CD14-positive monocyte (primary cell): ENCODE results near the gene CD302. TPM values are rescaled to one million over a fixed set of nuclear protein-coding genes. Genes with fewer than 3 reads are reported as not detected.
A peak's percentile ranks its signal among the peaks of the same experiment; 100 is the strongest.

Experiments
- DNase-seq, 3 donors: peaks; one replicate each; pipeline ENCODE4 v3.0.0-alpha.2; 2011 to 2022
- H2AFZ ChIP-seq: 2 replicates; pipeline ENCODE4 v1.6.0; 2012; ENCODE audit warnings: mild to moderate bottlenecking, low read depth, low read length, inconsistent platforms; ENCODE audit not compliant: insufficient read depth, poor library complexity, severe bottlenecking
- H3K27ac ChIP-seq, 2 donors: 1 replicate in 1 of 2; 2 replicates in 1 of 2; pipeline ENCODE4 v1.5.1; 2012 to 2013; ENCODE audit warnings: low read length in 2 of 2, control low read depth in 1 of 2, inconsistent platforms in 1 of 2, low read depth in 1 of 2, mild to moderate bottlenecking in 1 of 2
- H3K27me3 ChIP-seq, 2 donors: one replicate each; pipeline versions ENCODE4 v1.6.0 to v1.6.1; 2011 to 2013; ENCODE audit warnings: low read length in 2 of 2; ENCODE audit not compliant: control insufficient read depth in 2 of 2, insufficient read depth in 2 of 2
- H3K36me3 ChIP-seq, 2 donors: replicated peaks in 1 of 2; 1 replicate in 1 of 2; 2 replicates in 1 of 2; pipeline versions ENCODE4 v1.5.1 to v1.6.1; 2012 to 2013; ENCODE audit warnings: low read length in 2 of 2, control low read depth in 1 of 2, inconsistent platforms in 1 of 2, mild to moderate bottlenecking in 1 of 2; ENCODE audit not compliant: insufficient read depth in 2 of 2, control insufficient read depth in 1 of 2
- H3K4me1 ChIP-seq, 2 donors: 1 replicate in 1 of 2; 2 replicates in 1 of 2; pipeline versions ENCODE4 v1.5.1 to v1.6.1; 2012 to 2013; ENCODE audit warnings: low read length in 2 of 2, control low read depth in 1 of 2, inconsistent platforms in 1 of 2, mild to moderate bottlenecking in 1 of 2, moderate library complexity in 1 of 2; ENCODE audit not compliant: insufficient read depth in 2 of 2, control insufficient read depth in 1 of 2
- H3K4me2 ChIP-seq: replicated peaks from 2 replicates; pipeline ENCODE3; 2012; ENCODE audit warnings: low read length, moderate library complexity, mild to moderate bottlenecking; ENCODE audit not compliant: poor library complexity, severe bottlenecking; ENCODE audit errors: extremely low read depth
- H3K4me3 ChIP-seq, 3 experiments: fragments of 200-600 bp in 1 of 3; sonication (generic) in 1 of 3; replicated peaks in 1 of 3; 1 replicate in 2 of 3; 2 replicates in 1 of 3; pipeline ENCODE4 v1.5.1; 2011 to 2013; ENCODE audit warnings: low read length in 3 of 3, mild to moderate bottlenecking in 3 of 3, control low read depth in 2 of 3, low read depth in 2 of 3, inconsistent platforms in 1 of 3, moderate library complexity in 1 of 3
- H3K79me2 ChIP-seq: 2 replicates; pipeline ENCODE4 v1.6.0; 2012; ENCODE audit warnings: mild to moderate bottlenecking, control low read depth, inconsistent platforms, low read length, moderate library complexity; ENCODE audit not compliant: insufficient read depth
- H3K9ac ChIP-seq: 2 replicates; pipeline ENCODE4 v1.6.0; 2017; ENCODE audit warnings: low read length, mild to moderate bottlenecking; ENCODE audit not compliant: insufficient read depth, poor library complexity, severe bottlenecking
- H3K9me3 ChIP-seq, 2 donors: replicated peaks in 1 of 2; 1 replicate in 1 of 2; 2 replicates in 1 of 2; pipeline versions ENCODE4 v1.5.1 to v1.6.1; 2012 to 2013; ENCODE audit warnings: low read length in 2 of 2, control low read depth in 1 of 2; ENCODE audit not compliant: control insufficient read depth in 1 of 2, insufficient read depth in 1 of 2
- H4K20me1 ChIP-seq: 2 replicates; pipeline ENCODE4 v1.6.0; 2012; ENCODE audit warnings: mild to moderate bottlenecking, low read length, control low read depth, moderate library complexity; ENCODE audit not compliant: insufficient read depth
- H3K27ac Mint-ChIP-seq, 7 donors: one replicate each; pipeline ENCODE4 v1.8.0; 2020; ENCODE audit warnings: mild to moderate bottlenecking in 7 of 7, mixed read lengths in 7 of 7, moderate library complexity in 6 of 7, inconsistent platforms in 2 of 7
- H3K27me3 Mint-ChIP-seq, 3 donors: one replicate each; pipeline ENCODE4 v1.8.0; 2021 to 2022; ENCODE audit warnings: low read depth in 3 of 3, mild to moderate bottlenecking in 3 of 3, mixed read lengths in 3 of 3, moderate library complexity in 3 of 3, inconsistent platforms in 1 of 3
- H3K36me3 Mint-ChIP-seq, 2 donors: one replicate each; pipeline ENCODE4 v1.8.0; 2020; ENCODE audit warnings: mixed read lengths in 2 of 2, inconsistent platforms in 1 of 2, mild to moderate bottlenecking in 1 of 2
- H3K4me1 Mint-ChIP-seq: one replicate; pipeline ENCODE4 v1.8.0; 2020; ENCODE audit warnings: mild to moderate bottlenecking, mixed read lengths
- H3K4me3 Mint-ChIP-seq, 2 donors: one replicate each; pipeline ENCODE4 v1.8.0; 2020; ENCODE audit warnings: mild to moderate bottlenecking in 2 of 2, mixed read lengths in 2 of 2, moderate library complexity in 1 of 2
- H3K9me3 Mint-ChIP-seq, 7 donors: one replicate each; pipeline ENCODE4 v1.8.0; 2020 to 2022; ENCODE audit warnings: mixed read lengths in 7 of 7, mild to moderate bottlenecking in 6 of 7, moderate library complexity in 6 of 7, inconsistent platforms in 2 of 7
- CTCF ChIP-seq: fragments of 200-600 bp; IDR thresholded peaks from one replicate; pipeline ENCODE4 v1.8.0; 2022; ENCODE audit warnings: antibody characterized with exemption, mild to moderate bottlenecking
- WGBS: methylation state at CpG from one replicate; pipeline ENCODE4 v1.1.5; 2013; ENCODE audit warnings: missing lambda C conversion rate; ENCODE audit not compliant: insufficient coverage; 5-methylcytosine and 5-hydroxymethylcytosine counted together
- intact Hi-C, 2 donors: fragments of 100-400 bp; cut with micrococcal nuclease; formaldehyde crosslinking; loops; one replicate each; pipeline versions ENCODE4 v1.15.0 to v1.15.1; 2023
- polyA plus RNA-seq, 3 donors: library from polyadenylated mRNA; depleted of rRNA in 1 of 3; unstranded in 2 of 3; stranded (reverse) in 1 of 3; fragments of 300-500 nt in 2 of 3; fragments of >200 nt in 1 of 3; fragmentation: Illumina TruSeq in 2 of 3; gene quantifications; 1 replicate in 2 of 3; 2 replicates in 1 of 3; pipeline ENCODE4 v1.2.3, GENCODE V29; 2012 to 2021

Gene CD302
- polyA plus RNA-seq, 3 donors = 90.3 to 214 (median 146) TPM

- peak overlapping the region in 1 of 2 donors; percentile 54 for H3K27ac ChIP-seq
- Mint-ChIP-seq H3K36me3 (peaks cover 38 to 45% of the 10 kb centered on the region in 2 donors), H3K9me3 (no peaks in the 10 kb centered on the region), H3K4me1 (no peaks in the 10 kb centered on the region), H3K27ac (peak overlapping the region in 3 of 7 donors; percentile 1 to 25 (median 18)), H3K4me3 (no peak overlapping the region), H3K27me3 (no peaks in the 10 kb centered on the region)
- DNase-seq = no peak
- 0% methylated on average over 1 of the region's 1 CpG for WGBS
- H2AFZ ChIP-seq = no peak overlapping the region
- intact Hi-C loops = loop anchor here in 1 of 2 donors (10.0 kb wide), 1 partner anchor 46 kb away; no protein-coding TSS in a partner anchor
- no peaks in the 10 kb centered on the region for H3K9me3 ChIP-seq
- H3K27me3 ChIP-seq = no peaks in the 10 kb centered on the region
- no peak overlapping the region for H3K4me3 ChIP-seq
- peaks cover 96% of the 10 kb centered on the region for H4K20me1 ChIP-seq
- peaks cover 70 to 91% of the 10 kb centered on the region in 2 donors for H3K36me3 ChIP-seq
- H3K4me2 ChIP-seq = no peak overlapping the region
- TF ChIP-seq CTCF = no peak
- H3K79me2 ChIP-seq = peaks cover 93% of the 10 kb centered on the region
- peaks cover 11 to 13% of the 10 kb centered on the region in 2 donors for H3K4me1 ChIP-seq
- H3K9ac ChIP-seq = no peak overlapping the region
Observed at GRCh38 chr2:159758686-159759085, 39.3 kb downstream of the CD302 start.

GRCh38 chr2:159758239-159758638, 39.8 kb downstream of the CD302 start:
- H3K27me3 ChIP-seq = no peaks in the 10 kb centered on the region
- no peak overlapping the region for H3K4me2 ChIP-seq
- H4K20me1 ChIP-seq = peaks cover 96% of the 10 kb centered on the region
- no peak overlapping the region for H3K9ac ChIP-seq
- Mint-ChIP-seq H3K27ac (peak overlapping the region in 3 of 7 donors; percentile 1 to 25 (median 18)), H3K4me3 (no peak overlapping the region), H3K27me3 (no peaks in the 10 kb centered on the region), H3K4me1 (no peaks in the 10 kb centered on the region), H3K36me3 (peaks cover 35 to 42% of the 10 kb centered on the region in 2 donors), H3K9me3 (no peaks in the 10 kb centered on the region)
- H3K27ac ChIP-seq = peak overlapping the region in 1 of 2 donors; percentile 54
- no CpG with 5 or more reads among the region's 1 CpG for WGBS
- DNase-seq = no peak
- no peaks in the 10 kb centered on the region for H3K9me3 ChIP-seq
- no peak for TF ChIP-seq CTCF
- intact Hi-C loops = loop anchor here in 1 of 2 donors (10.0 kb wide), 1 partner anchor 47 kb away; no protein-coding TSS in a partner anchor
- H3K4me1 ChIP-seq = peaks cover 15 to 17% of the 10 kb centered on the region in 2 donors
- H2AFZ ChIP-seq = no peak overlapping the region
- peaks cover 89% of the 10 kb centered on the region for H3K79me2 ChIP-seq
- peaks cover 67 to 86% of the 10 kb centered on the region in 2 donors for H3K36me3 ChIP-seq
- H3K4me3 ChIP-seq = no peak overlapping the region
